Neural progenitor cell (in vitro differentiated cells): ENCODE results near the gene HOXC10. TPM values are rescaled to one million over a fixed set of nuclear protein-coding genes. Genes with fewer than 3 reads are reported as not detected.

Experiments used
- DNase-seq: peaks from one replicate; pipeline ENCODE4 v3.0.0-alpha.2; 2016; ENCODE audit warnings: low spot score
- H2AFZ ChIP-seq: fragments of 200-600 bp; sonication (generic); replicated peaks from 2 replicates; pipeline ENCODE4 v1.6.1; 2016; ENCODE audit warnings: antibody characterized with exemption
- H3F3A ChIP-seq: fragments of 200-600 bp; sonication (generic); 2 replicates; pipeline ENCODE4 v1.6.1; 2016; ENCODE audit warnings: antibody characterized with exemption, low read depth
- H3K27ac ChIP-seq: fragments of 200-600 bp; sonication (generic); 2 replicates; pipeline ENCODE4 v1.5.1; 2016; ENCODE audit warnings: mild to moderate bottlenecking
- H3K27me3 ChIP-seq: fragments of 200-600 bp; sonication (generic); 2 replicates; pipeline ENCODE4 v1.6.1; 2016; ENCODE audit warnings: mild to moderate bottlenecking, moderate library complexity
- H3K36me3 ChIP-seq: fragments of 200-600 bp; sonication (generic); 2 replicates; pipeline ENCODE4 v1.5.1; 2016
- H3K4me1 ChIP-seq: fragments of 200-600 bp; sonication (generic); 2 replicates; pipeline ENCODE4 v1.6.1; 2016; ENCODE audit warnings: mixed run types
- H3K4me2 ChIP-seq: fragments of 200-600 bp; sonication (generic); 2 replicates; pipeline ENCODE4 v1.6.1; 2016
- H3K4me3 ChIP-seq: fragments of 200-600 bp; sonication (generic); 2 replicates; pipeline ENCODE4 v1.5.1; 2016
- H3K79me2 ChIP-seq: fragments of 200-600 bp; sonication (generic); 2 replicates; pipeline ENCODE4 v1.6.1; 2016; ENCODE audit warnings: low read depth
- H3K9ac ChIP-seq: fragments of 200-600 bp; sonication (generic); 2 replicates; pipeline ENCODE4 v1.6.1; 2016
- H3K9me3 ChIP-seq: fragments of 200-600 bp; sonication (generic); 2 replicates; pipeline ENCODE4 v1.5.1; 2016; ENCODE audit warnings: low read depth
- H4K20me1 ChIP-seq: fragments of 200-600 bp; sonication (generic); 2 replicates; pipeline ENCODE4 v1.6.1; 2016; ENCODE audit warnings: low read depth
- H3K27ac Mint-ChIP-seq: 3 replicates; pipeline ENCODE4 v1.8.0; 2021; ENCODE audit warnings: mixed read lengths
- H3K27me3 Mint-ChIP-seq: 2 replicates; pipeline ENCODE4 v1.8.0; 2022; ENCODE audit warnings: low read depth, mild to moderate bottlenecking, inconsistent platforms, moderate library complexity, mixed read lengths; ENCODE audit not compliant: insufficient read depth
- H3K36me3 Mint-ChIP-seq: 3 replicates; pipeline ENCODE4 v1.8.0; 2021; ENCODE audit warnings: mixed read lengths
- H3K4me1 Mint-ChIP-seq: 3 replicates; pipeline ENCODE4 v1.8.0; 2021; ENCODE audit warnings: mixed read lengths
- H3K4me3 Mint-ChIP-seq: 3 replicates; pipeline ENCODE4 v1.8.0; 2021; ENCODE audit warnings: mild to moderate bottlenecking, moderate library complexity, mixed read lengths
- H3K9me3 Mint-ChIP-seq: 3 replicates; pipeline ENCODE4 v1.8.0; 2020; ENCODE audit warnings: mixed read lengths
- EZH2 ChIP-seq: fragments of 200-600 bp; sonication (generic); IDR thresholded peaks from 2 replicates; pipeline ENCODE4 v1.6.1; 2017; ENCODE audit warnings: antibody characterized with exemption, mild to moderate bottlenecking, moderate library complexity
- EZH2phosphoT487 ChIP-seq: fragments of 200-600 bp; sonication (generic); IDR thresholded peaks from 2 replicates; pipeline ENCODE4 v1.6.1; 2017; ENCODE audit warnings: antibody characterized with exemption
- total RNA-seq: library from RNA; depleted of rRNA; stranded (reverse); fragments of >200 nt; gene quantifications from 2 replicates; pipeline ENCODE4 v1.2.3, GENCODE V29; 2015; ENCODE audit warnings: low replicate concordance
- TF ChIP-seq, protein P1 (sequence below): fragments of 200-600 bp; sonication (generic); IDR thresholded peaks from 2 replicates; pipeline ENCODE4 v1.5.1; 2017; ENCODE audit warnings: antibody characterized with exemption, mild to moderate bottlenecking

Gene HOXC10
- total RNA-seq, 1 donor from 2014 or later: not detected

DNA sequence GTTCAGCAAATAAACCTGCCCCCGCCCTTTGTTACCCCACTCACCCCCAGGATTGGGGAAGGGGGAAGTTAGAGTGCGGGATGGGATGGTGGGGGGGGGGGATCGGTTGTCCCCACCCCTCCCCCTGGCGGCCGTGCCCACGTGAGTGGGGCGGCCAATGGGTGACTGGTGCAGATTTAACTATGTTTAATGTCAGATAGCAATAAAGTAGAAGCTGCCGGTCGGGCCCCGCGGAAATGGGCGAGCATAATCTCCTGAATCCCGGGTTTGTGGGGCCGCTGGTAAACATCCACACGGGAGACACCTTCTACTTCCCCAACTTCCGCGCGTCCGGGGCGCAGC, 30.3 kb upstream of the HOXC10 start, which contains the start of gene HOXC12:
TSS of gene HOXC12 (plus strand) at position 210 of the 342 bp plus-strand sequence. CDS start at position 237, 27 bp downstream.
- DNase-seq: no peak
- H4K20me1 ChIP-seq: peaks cover 69% of the 10 kb centered on the region
- H3K36me3 Mint-ChIP-seq: no peaks in the 10 kb centered on the region
- H3K79me2 ChIP-seq: no peaks in the 10 kb centered on the region
- no peak for TF ChIP-seq EZH2phosphoT487
- TF ChIP-seq, protein P1, sequence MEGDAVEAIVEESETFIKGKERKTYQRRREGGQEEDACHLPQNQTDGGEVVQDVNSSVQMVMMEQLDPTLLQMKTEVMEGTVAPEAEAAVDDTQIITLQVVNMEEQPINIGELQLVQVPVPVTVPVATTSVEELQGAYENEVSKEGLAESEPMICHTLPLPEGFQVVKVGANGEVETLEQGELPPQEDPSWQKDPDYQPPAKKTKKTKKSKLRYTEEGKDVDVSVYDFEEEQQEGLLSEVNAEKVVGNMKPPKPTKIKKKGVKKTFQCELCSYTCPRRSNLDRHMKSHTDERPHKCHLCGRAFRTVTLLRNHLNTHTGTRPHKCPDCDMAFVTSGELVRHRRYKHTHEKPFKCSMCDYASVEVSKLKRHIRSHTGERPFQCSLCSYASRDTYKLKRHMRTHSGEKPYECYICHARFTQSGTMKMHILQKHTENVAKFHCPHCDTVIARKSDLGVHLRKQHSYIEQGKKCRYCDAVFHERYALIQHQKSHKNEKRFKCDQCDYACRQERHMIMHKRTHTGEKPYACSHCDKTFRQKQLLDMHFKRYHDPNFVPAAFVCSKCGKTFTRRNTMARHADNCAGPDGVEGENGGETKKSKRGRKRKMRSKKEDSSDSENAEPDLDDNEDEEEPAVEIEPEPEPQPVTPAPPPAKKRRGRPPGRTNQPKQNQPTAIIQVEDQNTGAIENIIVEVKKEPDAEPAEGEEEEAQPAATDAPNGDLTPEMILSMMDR: no peak
- no peak for TF ChIP-seq EZH2
- peaks cover 6% of the 10 kb centered on the region for H3K9me3 Mint-ChIP-seq
- H2AFZ ChIP-seq: no peak within 1 kb of the TSS
- no peak within 1 kb of the TSS for H3K4me3 ChIP-seq
- H3K9ac ChIP-seq: no peak within 1 kb of the TSS
- no peak within 1 kb of the TSS for H3K4me3 Mint-ChIP-seq
- no peaks in the 10 kb centered on the region for H3K36me3 ChIP-seq
- H3K27ac Mint-ChIP-seq: no peak within 1 kb of the TSS
- H3K4me2 ChIP-seq: no peak within 1 kb of the TSS
- peaks cover 100% of the 10 kb centered on the region for H3K27me3 ChIP-seq
- H3K9me3 ChIP-seq: no peaks in the 10 kb centered on the region
- H3K4me1 Mint-ChIP-seq: no peaks in the 10 kb centered on the region
- H3K27ac ChIP-seq: no peak within 1 kb of the TSS
- H3K27me3 Mint-ChIP-seq: peaks cover 95% of the 10 kb centered on the region
- H3K4me1 ChIP-seq: no peaks in the 10 kb centered on the region
- peaks cover 5% of the 10 kb centered on the region for H3F3A ChIP-seq

DNA sequence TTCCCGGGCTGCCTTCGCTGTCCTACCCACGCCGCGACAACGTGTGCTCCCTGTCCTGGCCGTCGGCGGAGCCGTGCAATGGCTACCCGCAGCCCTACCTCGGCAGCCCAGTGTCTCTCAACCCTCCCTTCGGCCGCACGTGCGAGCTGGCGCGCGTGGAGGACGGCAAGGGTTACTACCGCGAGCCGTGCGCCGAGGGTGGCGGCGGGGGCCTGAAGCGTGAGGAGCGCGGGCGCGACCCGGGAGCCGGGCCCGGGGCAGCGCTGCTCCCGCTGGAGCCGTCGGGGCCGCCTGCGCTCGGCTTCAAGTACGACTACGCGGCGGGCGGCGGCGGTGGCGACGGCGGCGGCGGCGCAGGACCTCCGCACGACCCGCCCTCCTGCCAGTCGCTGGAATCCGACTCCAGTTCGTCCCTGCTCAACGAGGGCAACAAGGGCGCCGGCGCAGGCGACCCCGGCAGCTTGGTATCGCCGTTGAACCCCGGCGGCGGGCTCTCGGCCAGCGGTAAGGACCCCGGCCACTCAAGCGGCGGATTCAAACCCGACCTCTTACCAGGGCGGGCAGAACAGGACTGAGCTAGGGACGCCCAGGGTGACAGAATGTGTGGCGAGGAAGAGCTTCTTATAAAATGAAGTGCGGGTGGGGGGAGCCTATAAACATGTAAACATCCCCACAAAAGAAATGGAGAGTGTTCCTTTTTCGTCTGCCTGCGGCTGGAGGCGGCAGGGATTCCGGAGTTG, 29.7 kb upstream of the HOXC10 start:
- H3K4me3 ChIP-seq: no peak overlapping the region
- no peaks in the 10 kb centered on the region for H3K79me2 ChIP-seq
- H3K27me3 Mint-ChIP-seq: peaks cover 95% of the 10 kb centered on the region
- peaks cover 8% of the 10 kb centered on the region for H3K9me3 Mint-ChIP-seq
- DNase-seq: peak; percentile 57
- H3K4me1 Mint-ChIP-seq: no peaks in the 10 kb centered on the region
- no peaks in the 10 kb centered on the region for H3K36me3 Mint-ChIP-seq
- H3K9ac ChIP-seq: no peak overlapping the region
- no peak overlapping the region for H3K27ac Mint-ChIP-seq
- no peaks in the 10 kb centered on the region for H3K4me1 ChIP-seq
- H3F3A ChIP-seq: peaks cover 5% of the 10 kb centered on the region
- H2AFZ ChIP-seq: no peak overlapping the region
- no peak overlapping the region for H3K27ac ChIP-seq
- no peak overlapping the region for H3K4me3 Mint-ChIP-seq
- H4K20me1 ChIP-seq: peaks cover 68% of the 10 kb centered on the region
- no peaks in the 10 kb centered on the region for H3K9me3 ChIP-seq
- peaks cover 100% of the 10 kb centered on the region for H3K27me3 ChIP-seq
- TF ChIP-seq EZH2 (peak; percentile 99), EZH2phosphoT487 (peak; percentile 94)
- TF ChIP-seq, protein P1: no peak
- H3K36me3 ChIP-seq: no peaks in the 10 kb centered on the region
- no peak overlapping the region for H3K4me2 ChIP-seq

DNA sequence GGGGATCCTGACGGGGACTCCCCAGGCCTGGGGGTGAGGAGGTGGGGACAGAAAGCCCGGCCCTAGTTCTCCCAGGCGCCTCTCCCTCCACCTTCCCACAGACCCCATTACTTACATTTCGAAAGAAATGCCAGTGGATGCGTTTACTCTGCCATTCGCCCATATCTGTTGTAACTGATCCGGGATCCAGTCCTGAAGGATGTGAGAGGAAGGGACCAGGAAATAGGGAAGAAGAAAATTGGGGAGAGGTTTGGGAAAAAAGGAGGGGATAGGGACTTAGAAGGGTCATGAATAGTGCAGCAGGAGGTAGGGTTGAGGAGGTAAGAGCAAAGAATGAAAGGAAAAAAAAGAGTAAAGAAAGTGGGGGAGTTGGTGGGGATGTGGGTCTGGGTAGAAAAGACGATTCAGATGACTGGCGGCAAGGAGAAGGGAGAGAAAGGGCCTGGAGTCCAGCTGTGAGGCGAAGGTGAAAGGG, 29.1 kb upstream of the HOXC10 start:
- H2AFZ ChIP-seq: no peak overlapping the region
- TF ChIP-seq, protein P1: no peak
- peak; percentile 68 for TF ChIP-seq EZH2
- TF ChIP-seq EZH2phosphoT487: peak; percentile 74
- H3K4me1 ChIP-seq: no peaks in the 10 kb centered on the region
- no peak overlapping the region for H3K27ac Mint-ChIP-seq
- H3K27me3 ChIP-seq: peaks cover 100% of the 10 kb centered on the region
- H3K4me1 Mint-ChIP-seq: no peaks in the 10 kb centered on the region
- H3K9ac ChIP-seq: no peak overlapping the region
- no peak for DNase-seq
- no peaks in the 10 kb centered on the region for H3K79me2 ChIP-seq
- no peaks in the 10 kb centered on the region for H3K9me3 ChIP-seq
- H3F3A ChIP-seq: peaks cover 5% of the 10 kb centered on the region
- peaks cover 95% of the 10 kb centered on the region for H3K27me3 Mint-ChIP-seq
- peaks cover 10% of the 10 kb centered on the region for H3K9me3 Mint-ChIP-seq
- no peak overlapping the region for H3K4me3 Mint-ChIP-seq
- H3K4me3 ChIP-seq: no peak overlapping the region
- H3K36me3 Mint-ChIP-seq: no peaks in the 10 kb centered on the region
- peaks cover 63% of the 10 kb centered on the region for H4K20me1 ChIP-seq
- no peaks in the 10 kb centered on the region for H3K36me3 ChIP-seq
- H3K4me2 ChIP-seq: no peak overlapping the region
- H3K27ac ChIP-seq: no peak overlapping the region
